Smooth muscle cell (in vitro differentiated cells): ENCODE data around the gene ADH4. TPM values are rescaled to one million over a fixed set of nuclear protein-coding genes. Genes with fewer than 3 reads are reported as not detected.
"Not testable (repeated sequence)": the region's sequence is repeated elsewhere in the genome, so short reads cannot be mapped to it uniquely, and the experiment has no call there.

Experiments
- DNase-seq: peaks from one replicate; lab custom pipeline; 2025; ENCODE audit not compliant: unreplicated experiment; lab: John Stamatoyannopoulos, UW
- H2AFZ ChIP-seq: fragments of 200-600 bp; sonication (generic); 2 replicates; pipeline ENCODE4 v1.6.0; 2016; ENCODE audit warnings: antibody characterized with exemption, low read depth, mild to moderate bottlenecking
- H3F3A ChIP-seq: fragments of 200-600 bp; sonication (generic); 2 replicates; pipeline ENCODE4 v1.6.0; 2017; ENCODE audit warnings: antibody characterized with exemption, low read depth
- H3K27ac ChIP-seq: fragments of 200-600 bp; sonication (generic); 2 replicates; pipeline ENCODE4 v1.5.1; 2016; ENCODE audit warnings: low read depth, mild to moderate bottlenecking
- H3K27me3 ChIP-seq: fragments of 200-600 bp; sonication (generic); 2 replicates; pipeline ENCODE4 v1.6.1; 2016; ENCODE audit warnings: low read depth, mild to moderate bottlenecking
- H3K36me3 ChIP-seq: fragments of 200-600 bp; sonication (generic); 2 replicates; pipeline ENCODE4 v1.5.1; 2016; ENCODE audit warnings: low read depth
- H3K4me1 ChIP-seq: fragments of 200-600 bp; sonication (generic); 2 replicates; pipeline ENCODE4 v1.5.1; 2016; ENCODE audit warnings: low read depth
- H3K4me2 ChIP-seq: fragments of 200-600 bp; sonication (generic); 2 replicates; pipeline ENCODE4 v1.6.0; 2016; ENCODE audit warnings: mild to moderate bottlenecking
- H3K4me3 ChIP-seq: fragments of 200-600 bp; sonication (generic); 2 replicates; pipeline ENCODE4 v1.5.1; 2016; ENCODE audit warnings: mild to moderate bottlenecking
- H3K79me2 ChIP-seq: fragments of 200-600 bp; sonication (generic); 2 replicates; pipeline ENCODE4 v1.6.0; 2016; ENCODE audit warnings: low read depth, mild to moderate bottlenecking
- H3K9ac ChIP-seq: fragments of 200-600 bp; sonication (generic); 2 replicates; pipeline ENCODE4 v1.6.0; 2016; ENCODE audit warnings: low read depth
- H3K9me3 ChIP-seq: fragments of 200-600 bp; sonication (generic); replicated peaks from 2 replicates; pipeline ENCODE4 v1.5.1; 2016; ENCODE audit warnings: low read depth
- H4K20me1 ChIP-seq: fragments of 200-600 bp; sonication (generic); 2 replicates; pipeline ENCODE4 v1.6.0; 2016; ENCODE audit warnings: low read depth
- CTCF ChIP-seq: fragments of 200-600 bp; sonication (generic); IDR thresholded peaks from 2 replicates; pipeline ENCODE4 v1.5.1; 2017; ENCODE audit warnings: borderline replicate concordance, mild to moderate bottlenecking, antibody characterized with exemption; ENCODE audit not compliant: insufficient read depth, poor library complexity, severe bottlenecking
- WGBS: methylation state at CpG from one replicate; pipeline ENCODE4 v1.1.7; 2016; ENCODE audit warnings: low lambda C conversion rate; 5-methylcytosine and 5-hydroxymethylcytosine counted together
- polyA plus RNA-seq: library from polyadenylated mRNA; unstranded; fragments of >200 nt; fragmentation: Nextera tagmentation; extraction: Ambion mirVana; gene quantifications from 2 replicates; pipeline ENCODE4 v1.2.1, GENCODE V29; 2016
- total RNA-seq: library from RNA; depleted of rRNA; stranded (reverse); fragments of >200 nt; gene quantifications from 2 replicates; pipeline ENCODE4 v1.2.3, GENCODE V29; 2014

The ADH4 gene
- total and polyA plus RNA-seq, 2 experiments from 2014 or later: not detected

- Histone ChIP-seq H3K4me1 (peaks cover 6% of the 10 kb centered on the region), H3K4me2 (no peak overlapping the region), H3K27me3 (no peaks in the 10 kb centered on the region), H4K20me1 (peaks cover 58% of the 10 kb centered on the region), H3K79me2 (peaks cover 67% of the 10 kb centered on the region), H3K4me3 (no peak overlapping the region), H2AFZ (no peak overlapping the region), H3K27ac (no peak overlapping the region), H3K9me3 (no peaks in the 10 kb centered on the region), H3K9ac (no peak overlapping the region), H3K36me3 (peaks cover 30% of the 10 kb centered on the region), H3F3A (peaks cover 4% of the 10 kb centered on the region)
- DNase-seq: no peak
- 96% methylated on average over 2 of the region's 2 CpGs for WGBS
- no peak for TF ChIP-seq CTCF
Observed at GRCh38 chr4:99084595-99084994, 59.5 kb downstream of the ADH4 start.

GRCh38 chr4:99082192-99082591, 61.9 kb downstream of the ADH4 start:
- Histone ChIP-seq H3K79me2 (peaks cover 45% of the 10 kb centered on the region), H3K27ac (no peak overlapping the region), H3K4me1 (no peaks in the 10 kb centered on the region), H3K4me2 (no peak overlapping the region), H3K36me3 (peaks cover 39% of the 10 kb centered on the region), H2AFZ (no peak overlapping the region), H3K9me3 (no peaks in the 10 kb centered on the region), H3F3A (peaks cover 4% of the 10 kb centered on the region), H3K9ac (no peak overlapping the region), H3K4me3 (no peak overlapping the region), H4K20me1 (peaks cover 75% of the 10 kb centered on the region), H3K27me3 (no peaks in the 10 kb centered on the region)
- no peak for TF ChIP-seq CTCF
- 98% methylated on average over 5 of the region's 5 CpGs for WGBS
- no peak for DNase-seq

DNA sequence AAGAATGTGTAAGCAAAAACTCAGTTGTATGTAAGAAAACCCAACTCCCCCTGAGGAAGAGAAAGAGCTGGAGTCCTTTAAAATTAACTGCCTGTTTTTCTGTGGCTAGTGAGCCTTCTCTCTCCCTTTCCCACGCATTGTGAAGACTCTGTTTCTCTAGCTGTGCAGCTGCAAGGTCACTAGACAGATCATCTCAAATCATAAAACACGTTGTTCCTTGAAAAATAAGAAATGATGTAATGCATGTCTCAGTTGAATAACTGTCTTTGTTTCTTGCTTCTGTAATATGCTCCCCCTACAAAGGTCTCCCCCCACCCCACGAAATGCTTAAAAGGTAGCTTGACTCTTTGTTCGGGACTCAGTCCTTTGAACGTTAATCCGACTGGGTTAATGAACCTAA, 63.2 kb downstream of the ADH4 start:
- H3F3A ChIP-seq, H3K27ac ChIP-seq, H3K9me3 ChIP-seq, DNase-seq, H3K4me3 ChIP-seq, H3K4me2 ChIP-seq, H3K27me3 ChIP-seq, H3K9ac ChIP-seq, H3K4me1 ChIP-seq, H2AFZ ChIP-seq: not testable (repeated sequence)
- WGBS: 78% methylated on average over 6 of the region's 6 CpGs
- H3K79me2 ChIP-seq: peaks cover 32% of the 10 kb centered on the region
- H4K20me1 ChIP-seq: peaks cover 73% of the 10 kb centered on the region
- peaks cover 41% of the 10 kb centered on the region for H3K36me3 ChIP-seq

DNA sequence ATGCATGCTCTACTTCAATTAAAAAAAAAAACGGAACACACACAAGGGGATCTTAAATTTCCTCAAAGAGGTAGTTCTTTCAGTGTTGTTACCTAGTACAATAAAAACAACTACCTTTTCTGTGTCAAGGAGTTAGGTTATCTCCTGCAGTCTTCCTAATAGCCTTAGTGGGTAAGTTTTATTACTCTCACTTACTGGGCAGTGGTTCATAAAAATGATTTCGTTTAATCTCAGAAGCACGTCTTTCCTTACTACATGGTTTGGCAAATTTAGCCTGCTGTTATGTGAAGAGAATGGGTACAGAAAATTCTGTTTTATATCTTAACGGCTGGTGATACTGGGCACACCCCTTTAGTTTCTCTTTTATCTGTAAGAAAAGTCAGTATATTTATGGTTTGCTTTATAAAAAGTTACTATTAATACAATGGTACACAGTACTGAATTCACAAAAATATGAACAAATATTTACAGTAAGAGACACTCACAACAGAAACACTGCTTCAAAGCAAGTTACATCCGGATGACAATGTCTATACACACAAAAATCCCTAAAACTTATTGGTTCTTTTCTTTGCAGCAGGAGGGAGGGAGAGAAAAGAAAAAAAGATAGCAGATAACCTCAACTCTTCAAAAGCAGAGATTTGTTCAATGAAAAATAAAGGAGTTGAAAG, 64.3 kb downstream of the ADH4 start:
- Histone ChIP-seq H3K4me1 (no peaks in the 10 kb centered on the region), H3K36me3 (peaks cover 45% of the 10 kb centered on the region), H3K27me3 (no peaks in the 10 kb centered on the region), H3K27ac (no peak overlapping the region), H3K4me3 (no peak overlapping the region), H3K9ac (no peak overlapping the region), H3K79me2 (peaks cover 24% of the 10 kb centered on the region), H3K4me2 (no peak overlapping the region), H2AFZ (no peak overlapping the region), H3K9me3 (no peaks in the 10 kb centered on the region), H4K20me1 (peaks cover 62% of the 10 kb centered on the region), H3F3A (peaks cover 4% of the 10 kb centered on the region)
- no peak for DNase-seq
- WGBS: 93% methylated on average over 5 of the region's 5 CpGs
- TF ChIP-seq CTCF: no peak
